ENCODE measurements around the gene LRRC75A. TPM values are rescaled to one million over a fixed set of nuclear protein-coding genes. Genes with fewer than 3 reads are reported as not detected.
"Not testable (repeated sequence)": the region's sequence is repeated elsewhere in the genome, so short reads cannot be mapped to it uniquely, and the experiment has no call there.

LRRC75A gene
- total and polyA plus RNA-seq, 2 experiments from 2014 or later: 9.0 to 23.1 TPM

- Histone ChIP-seq H3K4me3 (no peak overlapping the region), H3K27ac (peak overlapping the region; percentile 81), H3K27me3 (no peaks in the 10 kb centered on the region), H3K4me1 (ENCODE audit: low read depth) (peaks cover 23% of the 10 kb centered on the region), H3K9me3 (ENCODE audit: low read depth) (no peaks in the 10 kb centered on the region), H3K36me3 (peaks cover 29% of the 10 kb centered on the region)
- TF ChIP-seq CTCF (IDR thresholded peaks at IDR 0.05; ENCODE audit: low read depth, low read length): no peak
- peak in 1 of 2 donors; percentile 94 for DNase-seq (ENCODE audit: low read depth in 1 of 2, low spot score in 1 of 2)
Measured at GRCh38 chr17:16442141-16442540, 49.9 kb downstream of the LRRC75A start.

DNA sequence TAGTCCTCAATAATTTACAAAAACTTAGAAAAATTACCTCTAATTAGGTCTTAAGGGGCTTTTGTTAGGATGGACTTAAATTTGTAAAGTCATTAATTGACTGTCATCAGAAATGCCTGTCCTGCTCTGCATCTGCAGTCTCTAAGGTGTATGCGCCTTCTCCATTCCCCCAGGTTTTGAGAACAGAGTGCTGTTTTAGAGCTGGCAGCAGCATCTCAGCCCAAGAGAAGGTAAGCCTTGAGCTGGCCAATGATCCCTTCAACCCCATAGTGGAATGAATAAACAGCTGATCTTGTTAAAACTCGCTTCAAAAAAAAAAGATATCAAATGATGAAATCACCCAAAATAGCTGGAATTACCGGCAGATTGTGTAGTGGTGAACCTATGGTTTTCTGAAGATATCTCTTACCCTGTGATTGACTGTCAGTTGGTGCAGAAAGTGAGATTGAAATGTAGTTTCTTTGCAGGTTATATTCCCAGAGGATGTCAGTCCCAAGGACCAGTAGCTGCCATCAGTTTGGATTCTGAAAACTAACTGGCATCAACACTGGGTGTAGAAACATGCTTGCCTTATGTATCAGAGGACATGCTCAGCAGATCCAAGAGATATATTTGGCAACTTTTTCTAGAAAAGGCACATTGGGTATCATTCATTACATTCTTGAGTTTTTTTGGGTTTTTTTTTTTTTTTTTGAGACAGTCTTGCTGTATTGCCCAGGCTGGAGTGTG is 50.9 kb downstream of the LRRC75A start:
- no peak for TF ChIP-seq CTCF (IDR thresholded peaks at IDR 0.05; ENCODE audit: low read depth, low read length)
- peaks cover 23% of the 10 kb centered on the region for H3K4me1 ChIP-seq (ENCODE audit: low read depth)
- peak overlapping the region; percentile 72 for H3K4me3 ChIP-seq
- no peaks in the 10 kb centered on the region for H3K27me3 ChIP-seq
- no peaks in the 10 kb centered on the region for H3K9me3 ChIP-seq (ENCODE audit: low read depth)
- peaks cover 28% of the 10 kb centered on the region for H3K36me3 ChIP-seq
- H3K27ac ChIP-seq: peak overlapping the region; percentile 60
- peak in 1 of 2 donors; percentile 18 for DNase-seq (ENCODE audit: low read depth in 1 of 2, low spot score in 1 of 2)

- not testable (repeated sequence) for H3K27me3 ChIP-seq; DNase-seq (ENCODE audit: low read depth in 1 of 2, low spot score in 1 of 2); H3K9me3 ChIP-seq (ENCODE audit: low read depth)
- H3K4me1 ChIP-seq (ENCODE audit: low read depth): peaks cover 20% of the 10 kb centered on the region
- peaks cover 26% of the 10 kb centered on the region for H3K36me3 ChIP-seq
- peak overlapping the region; percentile 72 for H3K4me3 ChIP-seq
- H3K27ac ChIP-seq: peak overlapping the region; percentile 80
Measured at GRCh38 chr17:16440354-16440753, 51.6 kb downstream of the LRRC75A start.

DNA sequence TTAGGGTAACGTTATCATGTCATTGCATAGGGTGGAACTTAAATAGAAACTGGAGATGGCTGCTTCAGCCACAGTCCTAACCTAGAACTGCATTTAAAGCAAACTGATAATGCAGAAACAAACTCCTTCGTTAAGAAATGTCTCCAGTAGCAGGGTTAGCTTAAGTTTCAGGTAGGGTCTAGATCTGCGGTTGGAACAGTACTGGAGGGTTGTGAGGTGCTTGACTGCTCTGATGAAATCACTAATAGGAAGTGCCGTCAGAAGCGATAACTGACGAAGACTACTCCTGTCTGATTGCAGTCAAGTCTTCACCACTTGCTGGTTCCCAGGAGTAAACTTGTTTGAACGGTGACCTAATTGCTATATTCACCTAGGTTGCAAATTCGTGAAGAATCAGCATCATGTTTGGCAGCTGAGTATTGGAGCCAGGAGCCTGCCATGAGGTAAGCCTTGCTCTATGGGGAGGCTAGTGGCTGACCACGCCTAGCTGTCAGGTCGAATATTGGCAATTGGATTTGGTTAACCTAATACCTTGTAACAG is 52.1 kb downstream of the LRRC75A start:
- Histone ChIP-seq H3K4me1 (ENCODE audit: low read depth) (peaks cover 17% of the 10 kb centered on the region), H3K4me3 (peak overlapping the region; percentile 72), H3K27me3 (no peaks in the 10 kb centered on the region), H3K9me3 (ENCODE audit: low read depth) (no peaks in the 10 kb centered on the region), H3K36me3 (peaks cover 26% of the 10 kb centered on the region), H3K27ac (peak overlapping the region; percentile 80)
- TF ChIP-seq CTCF (IDR thresholded peaks at IDR 0.05; ENCODE audit: low read depth, low read length): no peak
- peak in 1 of 2 donors; percentile 45 for DNase-seq (ENCODE audit: low read depth in 1 of 2, low spot score in 1 of 2)

- Histone ChIP-seq H3K4me1 (ENCODE audit: low read depth) (peaks cover 17% of the 10 kb centered on the region), H3K27me3 (no peaks in the 10 kb centered on the region), H3K27ac (peak overlapping the region; percentile 80), H3K4me3 (peak overlapping the region; percentile 72), H3K36me3 (peaks cover 26% of the 10 kb centered on the region), H3K9me3 (ENCODE audit: low read depth) (no peaks in the 10 kb centered on the region)
- DNase-seq (ENCODE audit: low read depth in 1 of 2, low spot score in 1 of 2): peak; percentile 46 to 49
- TF ChIP-seq CTCF (IDR thresholded peaks at IDR 0.05; ENCODE audit: low read depth, low read length): no peak
Measured at GRCh38 chr17:16439303-16439791, 52.6 kb downstream of the LRRC75A start.

Measured in cardiac muscle cell (in vitro differentiated cells and primary cell).